Fibroblast of lung (primary cell): ENCODE results near the gene ADAD2. TPM values are rescaled to one million over a fixed set of nuclear protein-coding genes. Genes with fewer than 3 reads are reported as not detected.

Source experiments
- DNase-seq, 2 donors: peaks; one replicate each; pipeline versions ENCODE4 v3.0.0 to v3.0.0-alpha.2; 2010; ENCODE audit warnings: low read depth in 2 of 2
- H2AFZ ChIP-seq: 2 replicates; pipeline ENCODE4 v1.5.1; 2012; ENCODE audit warnings: low read length, control low read depth, inconsistent platforms
- H3K27ac ChIP-seq: 2 replicates; pipeline ENCODE4 v1.5.1; 2011; ENCODE audit warnings: low read length, control low read depth; ENCODE audit not compliant: insufficient read depth
- H3K27me3 ChIP-seq: 2 replicates; pipeline ENCODE4 v1.5.1; 2011; ENCODE audit warnings: mild to moderate bottlenecking, low read length; ENCODE audit not compliant: control insufficient read depth, insufficient read depth
- H3K36me3 ChIP-seq: 2 replicates; pipeline ENCODE4 v1.5.1; 2011; ENCODE audit warnings: low read length; ENCODE audit not compliant: control insufficient read depth, insufficient read depth
- H3K4me1 ChIP-seq: 2 replicates; pipeline ENCODE4 v1.5.1; 2011; ENCODE audit warnings: low read length; ENCODE audit not compliant: control insufficient read depth, insufficient read depth; ENCODE audit errors: extremely low read depth
- H3K4me2 ChIP-seq: 2 replicates; pipeline ENCODE4 v1.5.1; 2011; ENCODE audit warnings: low read length, control low read depth; ENCODE audit not compliant: insufficient read depth; ENCODE audit errors: extremely low read depth
- H3K4me3 ChIP-seq, 4 experiments: fragments of 200-600 bp in 1 of 4; sonication (generic) in 1 of 4; replicated peaks in 1 of 4; 2 replicates each; pipeline ENCODE4 v1.5.1; 2011 to 2016; ENCODE audit warnings: low read length in 4 of 4, low read depth in 3 of 4, mild to moderate bottlenecking in 3 of 4, control low read depth in 2 of 4, inconsistent platforms in 1 of 4, mixed read lengths in 1 of 4; ENCODE audit not compliant: insufficient read depth in 1 of 4; ENCODE audit errors: control extremely low read depth in 1 of 4
- H3K79me2 ChIP-seq: 2 replicates; pipeline ENCODE4 v1.5.1; 2012; ENCODE audit warnings: mild to moderate bottlenecking, low read length, inconsistent platforms; ENCODE audit not compliant: control insufficient read depth, insufficient read depth
- H3K9ac ChIP-seq: 2 replicates; pipeline ENCODE4 v1.5.1; 2011; ENCODE audit warnings: mild to moderate bottlenecking, low read length, control low read depth; ENCODE audit not compliant: insufficient read depth
- H3K9me3 ChIP-seq: 2 replicates; pipeline ENCODE4 v1.5.1; 2012; ENCODE audit warnings: low read depth, low read length; ENCODE audit not compliant: control insufficient read depth, insufficient read depth
- H4K20me1 ChIP-seq: 2 replicates; pipeline ENCODE4 v1.5.1; 2011; ENCODE audit warnings: low read length; ENCODE audit not compliant: control insufficient read depth, insufficient read depth; ENCODE audit errors: extremely low read depth
- CTCF ChIP-seq, 2 donors: IDR thresholded peaks in 1 of 2; conservative IDR thresholded peaks in 1 of 2; 1 replicate in 1 of 2; 2 replicates in 1 of 2; pipeline ENCODE4 v1.5.1; 2011 to 2012; ENCODE audit warnings: low read length in 2 of 2, control low read depth in 1 of 2, inconsistent platforms in 1 of 2, low read depth in 1 of 2, mild to moderate bottlenecking in 1 of 2
- EZH2 ChIP-seq: IDR thresholded peaks from 2 replicates; pipeline ENCODE4 v1.5.1; 2012; ENCODE audit warnings: low read length, control low read depth, mild to moderate bottlenecking; ENCODE audit errors: missing control alignments
- polyA plus RNA-seq, 2 donors: library from polyadenylated mRNA; depleted of rRNA in 1 of 2; stranded (reverse) in 1 of 2; unstranded in 1 of 2; fragments of >200 nt; gene quantifications; 2 replicates each; pipeline ENCODE4 v1.2.1, GENCODE V29; 2011 to 2012; ENCODE audit warnings: missing spikeins in 1 of 2
- total RNA-seq: library from RNA; depleted of rRNA; stranded (reverse); fragments of >200 nt; gene quantifications from 2 replicates; pipeline ENCODE4 v1.2.1, GENCODE V29; 2014

The ADAD2 gene
- total and polyA plus RNA-seq, 2 donors (not counting 1 experiment from before 2014, with no cell fraction given), result not detected

GRCh38 chr16:84182680-84183571 is 8.0 kb upstream of the ADAD2 start:
- no peak for DNase-seq
- Histone ChIP-seq H3K9ac (no peak overlapping the region), H3K79me2 (peaks cover 24% of the 10 kb centered on the region)

GRCh38 chr16:84183572-84183875 is 7.4 kb upstream of the ADAD2 start:
- H3K27me3 ChIP-seq, result no peaks in the 10 kb centered on the region
- H3K27ac ChIP-seq, result no peak overlapping the region
- no peaks in the 10 kb centered on the region for H3K9me3 ChIP-seq
- H3K79me2 ChIP-seq, result peaks cover 24% of the 10 kb centered on the region
- DNase-seq, result no peak
- no peak overlapping the region for H3K4me2 ChIP-seq
- H3K4me3 ChIP-seq, result no peak overlapping the region
- no peaks in the 10 kb centered on the region for H4K20me1 ChIP-seq
- TF ChIP-seq CTCF (conservative IDR thresholded peaks at IDR 0.05 in 1 of 2, IDR thresholded peaks at IDR 0.05 in 1 of 2; ENCODE audit: low read depth in 1 of 2, low read length in 2 of 2) (no peak), EZH2 (no peak)
- no peaks in the 10 kb centered on the region for H3K4me1 ChIP-seq
- no peak overlapping the region for H2AFZ ChIP-seq
- no peak overlapping the region for H3K9ac ChIP-seq
- peaks cover 28% of the 10 kb centered on the region for H3K36me3 ChIP-seq

More at GRCh38 chr16:84182680-84183571, 8.0 kb upstream of the ADAD2 start:
- H3K4me2 ChIP-seq, result no peak overlapping the region
- peaks cover 30% of the 10 kb centered on the region for H3K36me3 ChIP-seq
- no peak overlapping the region for H3K4me3 ChIP-seq
- no peak overlapping the region for H3K27ac ChIP-seq
- H3K27me3 ChIP-seq, result no peaks in the 10 kb centered on the region
- H3K9me3 ChIP-seq, result no peaks in the 10 kb centered on the region
- H4K20me1 ChIP-seq, result no peaks in the 10 kb centered on the region
- H3K4me1 ChIP-seq, result peaks cover 2% of the 10 kb centered on the region
- H2AFZ ChIP-seq, result no peak overlapping the region
- TF ChIP-seq CTCF (conservative IDR thresholded peaks at IDR 0.05 in 1 of 2, IDR thresholded peaks at IDR 0.05 in 1 of 2; ENCODE audit: low read depth in 1 of 2, low read length in 2 of 2), result no peak
- no peak for TF ChIP-seq EZH2

- no peaks in the 10 kb centered on the region for H4K20me1 ChIP-seq
- no peak overlapping the region for H2AFZ ChIP-seq
- no peak overlapping the region for H3K4me2 ChIP-seq
- DNase-seq, result no peak
- no peak overlapping the region for H3K27ac ChIP-seq
- H3K4me1 ChIP-seq, result no peaks in the 10 kb centered on the region
- H3K4me3 ChIP-seq, result no peak overlapping the region
- H3K36me3 ChIP-seq, result peaks cover 25% of the 10 kb centered on the region
- no peaks in the 10 kb centered on the region for H3K9me3 ChIP-seq
- peaks cover 24% of the 10 kb centered on the region for H3K79me2 ChIP-seq
- H3K9ac ChIP-seq, result no peak overlapping the region
- no peak for TF ChIP-seq EZH2
- no peaks in the 10 kb centered on the region for H3K27me3 ChIP-seq
Observed at GRCh38 chr16:84183911-84184591, 6.9 kb upstream of the ADAD2 start.
